GM21423 (cell line): Measurements from ENCODE around the gene PLXNA4.

ENCODE experiments used
- ATAC-seq: cut with Tn5 transposase; IDR thresholded peaks from one replicate; pipeline ENCODE4 v1.9.1; 2021; ENCODE audit warnings: mild to moderate bottlenecking, moderate library complexity; ENCODE audit not compliant: unreplicated experiment

PLXNA4 gene

GRCh38 chr7:132508724-132509353, 67.4 kb downstream of the PLXNA4 start:
- no peak for ATAC-seq

DNA sequence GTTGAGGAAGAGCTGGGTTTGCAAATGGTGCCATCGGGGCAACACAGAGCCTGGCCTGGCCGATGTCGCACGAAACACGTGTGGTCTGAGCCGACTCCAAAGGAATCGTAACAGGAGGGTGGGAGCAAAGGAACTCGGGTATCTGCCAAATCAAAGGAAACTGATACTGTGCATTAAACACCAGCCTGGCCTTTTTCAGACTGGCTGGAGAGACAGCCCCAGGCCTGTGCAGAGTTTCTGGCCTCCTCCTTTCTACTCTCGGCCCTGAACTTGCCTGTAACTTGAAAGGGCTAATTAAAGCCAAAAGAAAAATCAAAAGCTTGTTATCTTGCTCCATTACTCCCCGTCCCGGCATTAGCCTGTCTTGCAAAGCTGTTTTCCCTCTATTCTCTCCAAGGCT, 71.4 kb downstream of the PLXNA4 start:
- no peak for ATAC-seq

- no peak for ATAC-seq
These were observed 72.2 kb downstream of the PLXNA4 start for GRCh38 chr7:132504071-132504470.

DNA sequence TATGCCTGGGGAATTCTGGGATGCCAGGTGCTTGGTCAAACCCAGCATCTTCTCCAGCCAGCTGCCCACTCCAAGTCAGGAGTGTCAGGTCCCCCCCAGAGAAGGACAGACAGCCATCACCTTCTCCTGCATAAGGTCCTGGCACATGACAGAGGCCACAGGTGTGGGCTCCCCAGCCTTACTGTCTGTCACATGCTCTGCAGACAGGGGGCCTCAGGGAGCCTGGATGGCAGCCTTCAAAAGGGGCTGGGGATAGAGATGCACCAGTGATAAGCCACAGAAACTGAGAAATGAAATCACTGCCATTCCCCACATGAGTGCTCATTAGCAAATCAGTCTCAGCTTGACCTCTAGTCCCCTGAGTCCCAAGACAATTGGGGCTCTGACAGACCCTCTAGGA, 72.9 kb downstream of the PLXNA4 start:
- ATAC-seq, result no peak

DNA sequence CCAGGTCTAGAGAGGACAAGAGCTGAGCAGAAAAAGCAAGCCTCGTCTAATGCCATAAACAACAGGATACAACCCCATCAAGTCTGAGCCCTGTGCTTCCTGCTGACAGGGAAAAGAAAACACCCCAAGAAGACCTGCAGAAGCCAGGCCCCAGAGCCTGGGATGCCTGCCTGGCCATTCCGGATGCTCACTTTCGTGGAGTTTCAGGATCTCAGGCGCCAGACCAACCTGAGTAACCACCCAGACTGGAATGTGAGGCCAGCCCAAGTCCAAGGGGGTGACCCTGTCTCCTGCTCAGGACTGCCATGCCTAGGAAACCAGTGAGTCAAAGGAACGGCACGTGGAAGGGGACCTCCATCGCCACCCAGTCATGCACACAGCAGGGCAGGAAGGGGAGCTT, 74.3 kb downstream of the PLXNA4 start:
- ATAC-seq, result no peak

DNA sequence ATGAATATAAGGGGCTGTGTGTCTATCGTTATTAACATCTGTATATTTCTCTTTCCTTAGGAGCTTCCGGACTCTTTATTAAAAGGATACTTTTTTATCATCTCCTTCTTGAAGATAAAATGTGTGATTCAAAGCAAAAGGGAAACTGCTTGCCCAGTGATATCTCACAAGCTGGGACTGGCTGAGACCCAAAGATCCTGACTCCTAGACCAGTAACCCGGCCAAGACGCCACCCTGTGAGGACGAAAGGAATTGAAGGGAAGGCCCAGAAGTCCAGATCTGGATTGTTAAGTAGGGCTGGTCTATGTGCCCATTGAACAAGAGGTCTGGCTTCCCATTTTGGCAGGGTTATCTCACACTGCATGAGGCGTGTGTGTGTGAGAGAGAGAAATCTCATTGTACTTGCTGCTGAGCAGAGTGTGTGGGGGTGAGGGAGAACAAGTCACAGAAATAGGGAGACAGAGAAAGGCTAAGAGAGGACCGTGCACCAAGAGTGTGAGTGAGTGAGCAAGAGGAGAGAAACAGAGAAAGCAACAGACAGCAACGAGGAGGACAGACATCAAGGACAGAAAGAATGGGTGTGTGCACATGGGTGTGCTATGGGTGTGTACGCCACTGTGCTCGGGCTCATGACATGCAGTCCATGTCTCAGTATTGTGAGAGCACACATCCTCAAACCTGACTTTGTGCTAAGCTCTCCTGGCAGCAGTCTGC, 75.4 kb downstream of the PLXNA4 start:
- ATAC-seq, result no peak

DNA sequence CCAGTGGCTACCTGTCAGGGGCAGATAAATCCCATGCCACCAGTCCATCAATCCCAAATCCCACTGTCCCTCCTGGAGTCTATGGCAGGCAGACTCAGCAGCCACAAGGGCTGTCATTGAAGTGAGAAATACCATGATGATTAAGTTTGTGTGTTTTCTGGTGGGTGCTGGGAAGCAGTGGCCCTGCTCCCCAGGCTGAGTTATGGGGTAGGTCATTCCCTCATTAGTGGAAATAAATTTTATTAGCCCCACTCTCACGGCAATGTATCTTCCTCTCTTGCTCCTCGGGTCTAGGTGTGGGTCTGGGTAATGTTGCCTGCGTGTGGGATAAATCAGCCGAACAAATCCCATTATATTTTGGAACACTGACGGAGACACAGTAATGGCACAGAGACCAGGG, 76.8 kb downstream of the PLXNA4 start:
- ATAC-seq, result no peak

GRCh38 chr7:132499065-132499464, 77.2 kb downstream of the PLXNA4 start:
- ATAC-seq, result no peak

DNA sequence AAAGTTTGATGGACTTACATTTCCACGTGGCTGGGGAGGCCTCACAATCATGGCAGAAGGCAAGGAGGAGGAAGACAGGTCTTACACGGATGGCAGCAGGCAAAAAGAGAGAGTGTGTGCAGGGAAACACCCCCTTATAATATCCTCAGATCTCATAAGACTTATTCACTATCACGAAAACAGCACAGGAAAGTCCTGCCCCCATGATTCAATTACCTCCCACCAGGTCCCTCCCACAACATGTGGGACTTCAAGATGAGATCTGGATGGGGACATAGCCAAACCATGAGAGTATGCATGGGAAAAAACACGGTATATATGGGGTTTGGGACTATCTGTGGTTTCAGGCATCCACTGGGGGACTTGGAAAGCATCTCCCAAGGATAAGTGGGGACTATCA, 78.0 kb downstream of the PLXNA4 start:
- ATAC-seq, result no peak

DNA sequence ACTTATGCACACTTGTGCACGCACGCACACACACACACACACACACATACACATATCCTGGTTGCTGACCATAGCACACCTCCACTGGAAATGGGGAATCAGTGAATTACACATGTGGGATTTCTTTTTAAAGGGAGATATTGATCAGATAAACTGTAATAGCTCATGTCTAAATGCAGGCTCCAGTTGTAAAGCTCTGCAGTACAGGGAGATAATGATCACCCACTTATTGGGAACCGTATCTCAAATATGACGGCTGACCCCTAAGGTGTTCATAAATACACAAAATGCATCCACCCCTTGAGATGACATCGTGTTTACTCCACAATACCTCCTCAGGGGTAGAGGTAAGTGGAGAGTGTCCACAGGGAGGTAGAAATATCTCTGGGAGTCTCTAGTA, 79.2 kb downstream of the PLXNA4 start:
- ATAC-seq, result no peak

- ATAC-seq, result no peak
These were observed 80.3 kb downstream of the PLXNA4 start for GRCh38 chr7:132495936-132496335.

DNA sequence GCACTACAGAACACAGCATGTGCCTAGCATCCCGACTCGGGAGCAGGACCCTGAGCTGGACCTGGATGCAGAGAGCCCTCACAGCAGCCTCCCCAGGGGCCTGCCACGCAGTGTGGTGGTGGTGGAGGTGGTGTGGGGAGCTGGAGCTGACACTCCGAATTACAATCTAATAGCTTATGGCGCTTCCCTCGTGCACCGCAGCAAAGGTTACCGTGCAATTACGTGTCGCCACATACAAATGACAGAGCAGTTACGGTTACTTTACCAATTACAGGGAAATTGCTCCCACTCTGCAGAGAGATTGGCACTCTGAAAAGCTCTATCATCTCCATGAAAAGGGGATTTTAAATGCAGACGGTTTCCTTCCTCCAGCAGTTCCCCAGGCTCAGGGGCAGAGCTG, 81.8 kb downstream of the PLXNA4 start:
- ATAC-seq, result no peak

DNA sequence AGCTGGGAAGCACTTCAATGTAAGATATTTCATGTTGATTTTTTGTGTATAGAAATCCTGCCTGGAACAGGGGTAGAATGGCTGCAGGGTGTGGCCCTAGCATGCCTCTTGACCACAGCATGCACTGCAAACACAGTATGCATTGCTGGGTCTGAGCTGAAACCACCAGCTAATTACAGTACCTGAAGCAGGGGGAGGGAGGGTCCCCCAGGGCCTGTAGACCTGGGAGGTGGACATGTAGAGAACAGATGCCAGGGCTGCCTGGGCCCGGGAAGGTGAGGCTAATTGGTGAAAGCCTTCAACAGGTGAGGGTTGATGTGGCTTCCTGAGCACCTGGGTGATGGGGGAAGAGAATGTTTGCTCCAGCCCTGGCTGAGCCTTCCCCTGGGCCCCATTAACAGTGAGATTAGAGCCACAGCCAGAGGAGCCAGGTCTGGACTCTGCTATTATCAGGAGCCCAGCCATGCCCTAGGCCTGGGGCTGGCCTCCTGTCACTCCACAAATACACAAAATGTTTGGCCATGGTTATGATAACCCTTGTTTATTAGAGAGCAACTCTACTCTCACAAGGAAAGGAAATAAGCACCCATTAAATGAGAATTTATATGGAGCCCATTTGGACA, 83.3 kb downstream of the PLXNA4 start:
- ATAC-seq, result no peak

DNA sequence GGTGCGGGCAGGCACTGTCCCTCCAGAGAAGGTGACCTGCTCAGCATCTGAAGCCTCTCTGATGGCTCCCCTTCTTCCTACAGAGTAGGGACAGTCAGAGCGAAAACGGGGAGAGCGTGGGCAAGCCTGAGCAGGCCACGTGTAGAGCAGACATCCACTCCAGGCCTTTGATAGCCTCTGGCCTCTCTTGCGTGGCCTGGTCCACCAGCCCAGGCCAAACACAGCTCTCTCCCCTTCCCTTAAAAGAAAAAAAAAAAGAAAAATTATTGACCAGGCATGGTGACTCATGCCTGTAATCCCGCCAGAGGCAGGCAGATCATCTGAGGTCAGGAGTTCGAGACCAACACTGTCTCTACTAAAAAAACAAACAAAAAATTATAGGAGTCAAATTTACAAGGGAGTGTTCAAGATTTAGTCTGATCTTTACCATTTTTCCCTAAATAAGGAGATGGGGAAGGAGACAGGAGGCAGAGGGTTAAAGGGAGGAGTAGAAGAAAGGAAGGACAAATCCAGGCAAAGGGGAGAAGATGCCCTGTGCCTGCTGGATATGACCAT, 84.8 kb downstream of the PLXNA4 start:
- no peak for ATAC-seq

GRCh38 chr7:132490474-132490873, 85.8 kb downstream of the PLXNA4 start:
- no peak for ATAC-seq

GRCh38 chr7:132489776-132490237, 86.5 kb downstream of the PLXNA4 start:
- ATAC-seq, result no peak

GRCh38 chr7:132488634-132489302, 87.5 kb downstream of the PLXNA4 start:
- no peak for ATAC-seq

- no peak for ATAC-seq
These were observed 90.0 kb downstream of the PLXNA4 start for GRCh38 chr7:132486274-132486610.

DNA sequence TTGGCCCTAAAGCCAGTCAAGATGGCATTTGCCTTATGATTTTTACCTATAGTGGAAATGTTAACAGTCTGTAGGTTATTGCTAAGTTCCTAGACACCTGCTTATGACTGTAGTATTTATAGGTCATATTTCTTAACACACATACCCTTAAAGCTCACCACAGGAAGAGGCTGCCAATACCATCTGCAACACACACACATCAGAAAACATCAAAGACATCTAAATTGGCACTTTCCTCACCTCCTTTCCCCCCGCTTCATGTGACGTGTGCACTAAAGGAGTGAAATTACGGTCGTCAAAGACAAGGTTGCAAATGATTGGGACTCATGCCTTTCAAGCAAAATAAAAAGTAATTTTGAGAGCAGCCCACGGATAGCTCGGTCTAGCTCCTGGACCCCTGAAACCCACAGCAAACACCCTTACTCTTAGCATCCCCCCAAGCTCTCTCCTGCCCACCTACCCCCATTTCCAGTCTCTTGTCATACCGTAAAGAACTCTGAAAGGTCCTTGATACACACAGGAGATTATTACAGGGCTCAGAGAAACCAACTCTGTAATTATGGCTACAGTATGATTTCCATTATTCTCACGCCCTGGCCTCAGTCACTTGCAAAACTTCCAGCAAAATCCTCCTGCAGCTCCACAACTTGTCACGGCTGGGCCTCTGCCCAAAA, 90.5 kb downstream of the PLXNA4 start:
- no peak for ATAC-seq

GRCh38 chr7:132485136-132485535, 91.1 kb downstream of the PLXNA4 start:
- ATAC-seq, result no peak

DNA sequence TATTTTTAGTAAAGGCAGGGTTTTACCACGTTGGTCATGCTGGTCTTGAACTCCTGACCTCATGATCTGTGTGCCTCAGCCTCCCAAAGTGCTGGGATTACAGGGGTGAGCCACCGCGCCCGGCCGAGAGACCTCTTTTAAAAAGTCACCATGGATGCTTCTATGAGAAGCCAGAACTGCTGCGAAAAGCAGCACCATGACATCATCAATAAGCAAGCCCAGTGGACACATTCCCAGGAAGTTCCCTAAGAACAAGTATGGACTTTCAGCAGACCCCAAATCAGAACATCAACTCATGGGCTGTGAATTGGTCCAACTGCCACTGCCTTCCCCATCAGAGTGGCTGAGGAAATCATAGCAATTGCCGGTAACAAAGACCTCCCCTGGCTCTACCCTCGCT, 93.4 kb downstream of the PLXNA4 start:
- no peak for ATAC-seq
